HEK293T (cell line): ENCODE measurements around the gene PTGFR.

ENCODE experiments used
- CTCF ChIA-PET: fragments of 350-600 bp; formaldehyde crosslinking; extraction: SDS; loops from one replicate; lab custom pipeline; 2021; ENCODE audit warnings: antibody characterized with exemption, inconsistent platforms; lab: Yijun Ruan, JAX
- POLR2A ChIA-PET: fragments of 350-600 bp; formaldehyde crosslinking; extraction: SDS; loops from one replicate; lab custom pipeline; 2020; ENCODE audit warnings: antibody characterized with exemption, inconsistent platforms; lab: Yijun Ruan, JAX
- DNase-seq: peaks from one replicate; pipeline ENCODE4 v3.0.0; 2012; ENCODE audit warnings: mixed read lengths; ENCODE audit errors: extremely low spot score
- ARNT ChIP-seq: fragments of 450-650 bp; IDR thresholded peaks from 2 replicates; pipeline ENCODE4 v1.6.1; 2017; ENCODE audit warnings: mild to moderate bottlenecking
- BHLHE40 ChIP-seq: fragments of 450-650 bp; IDR thresholded peaks from 2 replicates; pipeline ENCODE4 v1.6.1; 2016; ENCODE audit warnings: mild to moderate bottlenecking, moderate library complexity, borderline replicate concordance
- CTBP1 ChIP-seq: fragments of 450-650 bp; IDR thresholded peaks from 2 replicates; pipeline ENCODE4 v1.6.1; 2016; ENCODE audit warnings: borderline replicate concordance
- ELF4 ChIP-seq: fragments of 450-650 bp; IDR thresholded peaks from 2 replicates; pipeline ENCODE4 v1.6.1; 2017; ENCODE audit warnings: antibody characterized with exemption
- FOXA1 ChIP-seq: fragments of 450-650 bp; IDR thresholded peaks from 2 replicates; pipeline ENCODE4 v1.6.1; 2016; ENCODE audit warnings: mild to moderate bottlenecking
- FOXM1 ChIP-seq: fragments of 450-650 bp; IDR thresholded peaks from 2 replicates; pipeline ENCODE4 v1.6.1; 2017; ENCODE audit warnings: mild to moderate bottlenecking, borderline replicate concordance
- HDGF ChIP-seq: fragments of 450-650 bp; IDR thresholded peaks from 2 replicates; pipeline ENCODE4 v1.6.1; 2017; ENCODE audit warnings: antibody characterized with exemption, borderline replicate concordance
- SP1 ChIP-seq: fragments of 450-650 bp; IDR thresholded peaks from 2 replicates; pipeline ENCODE4 v1.6.1; 2017
- SUZ12 ChIP-seq: fragments of 450-650 bp; IDR thresholded peaks from 2 replicates; pipeline ENCODE4 v1.6.1; 2016; ENCODE audit warnings: mild to moderate bottlenecking
- TARDBP ChIP-seq: fragments of 450-650 bp; IDR thresholded peaks from 2 replicates; pipeline ENCODE4 v1.6.1; 2016

The PTGFR gene

DNA sequence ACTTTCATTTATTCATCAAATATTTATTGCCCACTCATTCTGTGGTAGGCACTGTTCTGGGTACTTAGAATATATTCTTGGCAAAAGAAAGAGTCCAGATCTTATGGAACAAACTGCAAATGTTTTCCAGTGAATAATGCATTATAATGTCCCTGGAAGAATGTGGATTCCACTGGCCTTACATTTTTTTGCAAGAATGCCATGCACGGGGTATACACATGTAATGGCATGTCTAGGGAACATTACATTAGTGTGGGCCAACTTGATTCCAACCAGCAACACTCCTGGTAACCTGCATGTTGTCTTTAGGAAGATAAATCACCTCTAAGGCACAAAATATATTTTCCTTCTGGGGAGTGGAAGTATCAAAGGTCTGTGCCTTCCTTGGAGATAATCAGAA is 96.4 kb downstream of the PTGFR start:
- CTCF ChIA-PET, result no interaction called here
- no peak for DNase-seq
- POLR2A ChIA-PET, result no interaction called here
- TF ChIP-seq SP1, result no peak
- no peak for TF ChIP-seq BHLHE40
- no peak for TF ChIP-seq TARDBP
- TF ChIP-seq FOXM1, result no peak
- TF ChIP-seq HDGF, result no peak
- TF ChIP-seq ELF4, result no peak
- no peak for TF ChIP-seq FOXA1
- TF ChIP-seq CTBP1, result no peak
- no peak for TF ChIP-seq ARNT
- TF ChIP-seq SUZ12, result no peak
